GM21423 (cell line): ENCODE measurements around the gene PRR14L.
A peak's percentile ranks its signal among the peaks of the same experiment; 100 is the strongest.

Source experiments
- ATAC-seq: cut with Tn5 transposase; IDR thresholded peaks from one replicate; pipeline ENCODE4 v1.9.1; 2021; ENCODE audit warnings: mild to moderate bottlenecking, moderate library complexity; ENCODE audit not compliant: unreplicated experiment

The PRR14L gene

DNA sequence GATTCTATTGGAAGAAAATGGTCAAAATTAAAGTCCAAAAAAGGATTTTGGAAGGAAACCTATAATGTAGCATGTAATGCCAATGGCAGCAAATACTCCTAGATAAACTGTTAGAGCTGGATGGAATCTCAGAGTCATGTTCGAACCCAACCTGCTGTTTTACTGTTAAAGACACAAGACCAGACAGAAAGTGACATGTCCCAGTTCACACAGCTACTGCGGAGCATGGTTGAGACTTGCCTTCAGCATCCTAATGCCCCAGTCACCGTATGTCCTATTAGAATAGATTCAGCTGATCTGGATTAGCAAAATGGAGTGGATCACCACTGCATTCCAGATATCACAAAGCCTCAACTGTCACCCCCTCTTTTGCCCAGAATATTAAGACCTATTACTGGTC lies 102.9 kb downstream of the PRR14L start:
- no peak for ATAC-seq

DNA sequence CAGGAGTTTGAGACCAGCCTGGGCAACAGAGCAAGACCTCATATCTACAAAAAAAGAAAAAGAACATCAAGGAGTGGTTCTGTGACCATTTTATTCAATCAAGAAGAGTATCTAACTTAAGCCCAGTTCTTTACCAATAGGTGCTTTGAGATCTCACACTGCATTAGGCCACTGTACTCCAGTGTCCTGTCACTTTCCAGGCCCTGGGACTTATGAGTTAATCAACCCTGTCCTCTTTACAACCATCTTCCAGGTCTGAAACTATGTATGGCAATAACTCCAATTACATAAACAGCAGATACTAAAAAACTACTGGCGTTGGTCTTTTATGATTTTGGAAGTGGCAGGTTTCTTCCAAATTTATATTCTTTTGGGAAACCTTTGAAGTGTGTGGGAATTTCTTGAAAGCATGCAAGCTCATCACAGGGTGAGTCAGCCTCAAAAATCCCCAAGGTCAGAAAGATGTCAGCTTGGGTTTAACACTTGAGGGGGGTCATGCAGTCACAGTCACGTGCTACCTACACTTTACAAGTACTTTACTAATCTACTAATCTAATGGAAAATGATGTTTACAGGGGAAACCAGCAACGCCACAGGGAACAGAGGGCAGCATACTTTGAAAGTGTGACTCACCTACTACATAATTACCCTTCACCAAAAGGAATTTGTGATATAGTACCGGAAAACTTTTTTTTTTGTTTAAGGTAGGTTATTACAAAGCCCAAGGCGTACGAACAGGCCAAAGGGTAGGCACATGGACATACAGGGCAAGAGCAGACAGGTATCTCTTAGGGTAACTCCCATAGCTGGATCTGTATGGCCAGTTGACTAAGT lies 103.5 kb downstream of the PRR14L start:
- ATAC-seq, result no peak

- no peak for ATAC-seq
Observed at GRCh38 chr22:31639436-31640039, 110.4 kb downstream of the PRR14L start.

- peak; percentile 47 for ATAC-seq
Observed at GRCh38 chr22:31637891-31638618, 111.9 kb downstream of the PRR14L start.

DNA sequence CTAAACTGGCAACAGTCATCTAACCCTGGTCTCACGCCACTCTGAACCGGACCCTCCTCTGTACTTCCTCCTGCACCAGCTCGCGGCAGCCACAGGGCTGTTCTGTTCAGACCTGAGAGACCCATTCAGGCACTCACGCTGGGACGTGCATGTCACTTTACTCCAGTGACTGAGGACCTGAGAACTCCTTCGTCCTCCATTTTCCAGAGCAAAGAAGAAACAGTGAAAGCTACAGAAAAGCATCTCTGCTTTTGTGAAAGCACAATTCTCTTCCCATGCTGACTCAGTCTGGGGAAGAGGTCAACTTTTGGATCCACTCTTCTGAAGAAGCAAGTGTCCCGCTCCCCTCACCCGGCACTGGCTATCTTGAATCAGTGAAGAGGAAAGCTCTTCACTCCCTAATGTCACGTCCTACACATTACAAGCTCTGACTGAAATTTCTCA lies 112.5 kb downstream of the PRR14L start:
- ATAC-seq, result peak; percentile 48

GRCh38 chr22:31635638-31636306 lies 114.2 kb downstream of the PRR14L start:
- ATAC-seq, result no peak

GRCh38 chr22:31631436-31631835 lies 118.5 kb downstream of the PRR14L start:
- no peak for ATAC-seq
